Skeletal muscle tissue (tissue), 4 donors: ENCODE data around the gene SRSF4. TPM values are rescaled to one million over a fixed set of nuclear protein-coding genes. Genes with fewer than 3 reads are reported as not detected.
A peak's percentile ranks its signal among the peaks of the same experiment; 100 is the strongest.
"Not testable (repeated sequence)": the region's sequence is repeated elsewhere in the genome, so short reads cannot be mapped to it uniquely, and the experiment has no call there.

ENCODE experiments used
- H3K27ac ChIP-seq: one replicate; pipeline ENCODE4 v1.7.0; 2013; ENCODE audit warnings: mild to moderate bottlenecking, low read depth, low read length, inconsistent platforms
- H3K27me3 ChIP-seq, 3 donors: one replicate each; pipeline ENCODE4 v1.7.0; 2013; ENCODE audit warnings: low read length in 3 of 3; ENCODE audit not compliant: control insufficient read depth in 3 of 3, insufficient read depth in 3 of 3
- H3K36me3 ChIP-seq, 3 donors: one replicate each; pipeline ENCODE4 v1.7.0; 2013; ENCODE audit warnings: low read length in 3 of 3; ENCODE audit not compliant: control insufficient read depth in 3 of 3, insufficient read depth in 3 of 3
- H3K4me1 ChIP-seq, 3 donors: one replicate each; pipeline ENCODE4 v1.7.0; 2013; ENCODE audit warnings: low read length in 3 of 3, mild to moderate bottlenecking in 3 of 3; ENCODE audit not compliant: control insufficient read depth in 3 of 3, insufficient read depth in 3 of 3
- H3K4me3 ChIP-seq, 3 donors: one replicate each; pipeline ENCODE4 v1.7.0; 2013; ENCODE audit warnings: low read length in 3 of 3
- H3K9ac ChIP-seq, 3 donors: one replicate each; pipeline ENCODE4 v1.7.0; 2013; ENCODE audit warnings: low read length in 3 of 3, mild to moderate bottlenecking in 3 of 3, moderate library complexity in 2 of 3, low read depth in 1 of 3
- H3K9me3 ChIP-seq, 3 donors: one replicate each; pipeline ENCODE4 v1.7.0; 2013; ENCODE audit warnings: low read length in 3 of 3; ENCODE audit not compliant: control insufficient read depth in 3 of 3
- total RNA-seq: library from RNA; depleted of rRNA; stranded (reverse); fragments of >200 nt; gene quantifications from one replicate; pipeline ENCODE4 v1.2.3, GENCODE V29; 2014
- donor health status: Osteomylitis.

Gene SRSF4
- total RNA-seq, 1 donor from 2014 or later: 39.1 TPM

- H3K36me3 ChIP-seq, H3K4me3 ChIP-seq, H3K9me3 ChIP-seq, H3K9ac ChIP-seq, H3K27ac ChIP-seq, H3K4me1 ChIP-seq: not testable (repeated sequence)
- H3K27me3 ChIP-seq: peaks cover 8 to 12% (median 12%) of the 10 kb centered on the region in 3 donors
These were observed 50.6 kb downstream of the SRSF4 start for GRCh38 chr1:29131056-29131455.

GRCh38 chr1:29129916-29130315 is 51.8 kb downstream of the SRSF4 start:
- H3K9ac ChIP-seq: no peak overlapping the region

GRCh38 chr1:29128739-29129138 is 53.0 kb downstream of the SRSF4 start:
- H3K36me3 ChIP-seq: no peaks in the 10 kb centered on the region
- peaks cover 6 to 8% (median 6%) of the 10 kb centered on the region in 3 donors for H3K4me1 ChIP-seq
- no peak overlapping the region for H3K4me3 ChIP-seq
- H3K9ac ChIP-seq: no peak overlapping the region
- H3K27me3 ChIP-seq: peaks cover 14 to 19% (median 16%) of the 10 kb centered on the region in 3 donors
- H3K9me3 ChIP-seq: no peaks in the 10 kb centered on the region
- H3K27ac ChIP-seq: no peak overlapping the region

More at GRCh38 chr1:29129916-29130315, 51.8 kb downstream of the SRSF4 start:
- Histone ChIP-seq H3K9me3 (no peaks in the 10 kb centered on the region), H3K27ac (no peak overlapping the region), H3K27me3 (peaks cover 13 to 18% (median 15%) of the 10 kb centered on the region in 3 donors), H3K4me3 (no peak overlapping the region), H3K36me3 (no peaks in the 10 kb centered on the region), H3K4me1 (peaks cover 0 to 5% (median under 1%) of the 10 kb centered on the region in 3 donors)

GRCh38 chr1:29126198-29126597 is 55.5 kb downstream of the SRSF4 start:
- Histone ChIP-seq H3K36me3 (no peaks in the 10 kb centered on the region), H3K27me3 (peaks cover 26 to 40% (median 37%) of the 10 kb centered on the region in 3 donors), H3K27ac (no peak overlapping the region), H3K4me1 (peaks cover 13 to 20% (median 16%) of the 10 kb centered on the region in 3 donors), H3K9ac (no peak overlapping the region), H3K4me3 (no peak overlapping the region), H3K9me3 (no peaks in the 10 kb centered on the region)

- Histone ChIP-seq H3K9me3 (no peaks in the 10 kb centered on the region), H3K9ac (peak overlapping the region in 1 of 3 donors; percentile 81), H3K36me3 (no peaks in the 10 kb centered on the region), H3K27me3 (peaks cover 29 to 44% (median 41%) of the 10 kb centered on the region in 3 donors), H3K27ac (no peak overlapping the region), H3K4me3 (no peak overlapping the region), H3K4me1 (peaks cover 13 to 20% (median 16%) of the 10 kb centered on the region in 3 donors)
These were observed 55.9 kb downstream of the SRSF4 start for GRCh38 chr1:29125788-29126187.

GRCh38 chr1:29125237-29125641 is 56.5 kb downstream of the SRSF4 start:
- Histone ChIP-seq H3K36me3 (peaks cover 0 to 3% (median 0%) of the 10 kb centered on the region in 3 donors), H3K4me3 (peak overlapping the region; percentile 43 to 72 (median 43)), H3K27me3 (peaks cover 33 to 47% (median 41%) of the 10 kb centered on the region in 3 donors), H3K9ac (peak overlapping the region; percentile 59 to 81 (median 68)), H3K27ac (peak overlapping the region; percentile 91), H3K4me1 (peaks cover 13 to 20% (median 16%) of the 10 kb centered on the region in 3 donors), H3K9me3 (no peaks in the 10 kb centered on the region)

GRCh38 chr1:29124366-29125236 is 57.1 kb downstream of the SRSF4 start:
- Histone ChIP-seq H3K4me3 (peak overlapping the region; percentile 65 to 72 (median 71)), H3K27me3 (peaks cover 36 to 47% (median 41%) of the 10 kb centered on the region in 3 donors), H3K9ac (peak overlapping the region; percentile 68 to 81 (median 74)), H3K9me3 (no peaks in the 10 kb centered on the region), H3K4me1 (peaks cover 13 to 20% (median 16%) of the 10 kb centered on the region in 3 donors), H3K27ac (peak overlapping the region; percentile 91), H3K36me3 (peaks cover 0 to 3% (median 0%) of the 10 kb centered on the region in 3 donors)

- H3K9ac ChIP-seq: peak within 1 kb of the TSS; percentile 72 to 81 (median 74)
These were observed 57.8 kb downstream of the SRSF4 start, which contains the start of gene TMEM200B for GRCh38 chr1:29123887-29124365. Gene TMEM200B (minus strand): TSS chr1:29123903. CDS start chr1:29121828, 2,075 bp downstream.

GRCh38 chr1:29123053-29123886 is 58.4 kb downstream of the SRSF4 start:
- H3K27ac ChIP-seq: peak overlapping the region; percentile 91
- H3K4me1 ChIP-seq: peaks cover 13 to 20% (median 16%) of the 10 kb centered on the region in 3 donors
- H3K36me3 ChIP-seq: peaks cover 0 to 3% (median 3%) of the 10 kb centered on the region in 3 donors
- peak overlapping the region; percentile 56 to 64 (median 63) for H3K4me3 ChIP-seq
- H3K9ac ChIP-seq: peak overlapping the region; percentile 72 to 81 (median 72)
- no peaks in the 10 kb centered on the region for H3K9me3 ChIP-seq
- peaks cover 36 to 47% (median 41%) of the 10 kb centered on the region in 3 donors for H3K27me3 ChIP-seq

More at GRCh38 chr1:29123887-29124365, 57.8 kb downstream of the SRSF4 start, which contains the start of gene TMEM200B:
- Histone ChIP-seq H3K4me1 (peaks cover 13 to 20% (median 16%) of the 10 kb centered on the region in 3 donors), H3K27ac (peak within 1 kb of the TSS; percentile 91), H3K4me3 (peak within 1 kb of the TSS; percentile 65 to 72 (median 71)), H3K36me3 (peaks cover 0 to 3% (median 0%) of the 10 kb centered on the region in 3 donors), H3K27me3 (peaks cover 36 to 47% (median 41%) of the 10 kb centered on the region in 3 donors), H3K9me3 (no peaks in the 10 kb centered on the region)
